HepG2 (cell line): ENCODE measurements around the gene CSNK1E. TPM values are rescaled to one million over a fixed set of nuclear protein-coding genes. Genes with fewer than 3 reads are reported as not detected.
A peak's percentile ranks its signal among the peaks of the same experiment; 100 is the strongest.

Source experiments
- ATF1 ChIP-seq: IDR thresholded peaks from 2 replicates; pipeline ENCODE4 v1.6.1; 2016; ENCODE audit warnings: mild to moderate bottlenecking, control low read depth
- BCL6 ChIP-seq: IDR thresholded peaks from 2 replicates; pipeline ENCODE4 v1.6.1; 2016; ENCODE audit warnings: missing genetic modification reagents, missing compliant biosample characterization
- MATR3 ChIP-seq: sonication (generic); formaldehyde crosslinking; IDR thresholded peaks from 2 replicates; pipeline ENCODE4 v1.4.0; 2020; ENCODE audit warnings: missing genetic modification reagents
- MEIS1 ChIP-seq: sonication (generic); formaldehyde crosslinking; IDR thresholded peaks from 2 replicates; pipeline ENCODE4 v1.9.0; 2021; ENCODE audit warnings: mild to moderate bottlenecking, missing genetic modification reagents, moderate library complexity, borderline replicate concordance
- MYC ChIP-seq: sonication (generic); formaldehyde crosslinking; IDR thresholded peaks from 2 replicates; pipeline ENCODE4 v1.9.0; 2021; ENCODE audit warnings: missing genetic modification reagents, borderline replicate concordance
- PHF21A ChIP-seq: sonication (generic); formaldehyde crosslinking; IDR thresholded peaks from 2 replicates; pipeline ENCODE4 v1.5.0; 2020; ENCODE audit warnings: mild to moderate bottlenecking, missing genetic modification reagents
- SP2 ChIP-seq: sonication (generic); formaldehyde crosslinking; IDR thresholded peaks from 2 replicates; pipeline ENCODE4 v1.5.1; 2020; ENCODE audit warnings: mild to moderate bottlenecking, missing genetic modification reagents
- UBTF ChIP-seq: sonication (generic); formaldehyde crosslinking; IDR thresholded peaks from 2 replicates; pipeline ENCODE4 v1.4.0; 2020; ENCODE audit warnings: mild to moderate bottlenecking, missing genetic modification reagents
- YY1 ChIP-seq: IDR thresholded peaks from 2 replicates; pipeline ENCODE4 v1.6.1; 2011; ENCODE audit warnings: low read length, low read depth, moderate library complexity, mild to moderate bottlenecking; ENCODE audit not compliant: insufficient read depth, insufficient replicate concordance
- ZBTB49 ChIP-seq: sonication (generic); formaldehyde crosslinking; IDR thresholded peaks from 2 replicates; pipeline ENCODE4 v1.4.0; 2020; ENCODE audit warnings: missing genetic modification reagents, borderline replicate concordance
- ZFP91 ChIP-seq: sonication (generic); formaldehyde crosslinking; IDR thresholded peaks from 2 replicates; pipeline ENCODE4 v1.9.0; 2022; ENCODE audit warnings: missing genetic modification reagents, mild to moderate bottlenecking, borderline replicate concordance
- ZNF160 ChIP-seq: sonication (generic); formaldehyde crosslinking; IDR thresholded peaks from 2 replicates; pipeline ENCODE4 v1.8.0; 2022; ENCODE audit warnings: mild to moderate bottlenecking, inconsistent platforms, missing genetic modification reagents
- ZNF234 ChIP-seq: sonication (generic); formaldehyde crosslinking; conservative IDR thresholded peaks from 2 replicates; pipeline ENCODE4 v1.5.1; 2020; ENCODE audit warnings: mild to moderate bottlenecking, missing genetic modification reagents
- ZNF790 ChIP-seq: sonication (generic); formaldehyde crosslinking; IDR thresholded peaks from 2 replicates; pipeline ENCODE4 v1.8.0; 2022; ENCODE audit warnings: missing genetic modification reagents, mild to moderate bottlenecking, borderline replicate concordance
- ZNF792 ChIP-seq: IDR thresholded peaks from 2 replicates; pipeline ENCODE4 v1.6.1; 2016
- ZNF879 ChIP-seq: sonication (generic); formaldehyde crosslinking; IDR thresholded peaks from 2 replicates; pipeline ENCODE4 v1.8.1; 2023; ENCODE audit warnings: missing genetic modification reagents
- polyA plus RNA-seq, 8 experiments: library from polyadenylated mRNA; depleted of rRNA in 3 of 8; stranded (reverse) in 7 of 8; unstranded in 1 of 8; fragments of >200 nt; fragmentation: Illumina TruSeq in 4 of 8; extraction: Trizol in 4 of 8; gene quantifications; 2 replicates each; pipeline versions ENCODE4 v1.2.1 to v1.2.3, GENCODE V29; 2011 to 2016; ENCODE audit warnings: low read depth in 4 of 8, missing spikeins in 1 of 8, mixed read lengths in 1 of 8; ENCODE audit not compliant: insufficient read depth in 1 of 8
- total RNA-seq, 5 experiments: library from RNA; depleted of rRNA; stranded (reverse); fragments of >200 nt; fragmentation: Illumina TruSeq; extraction: Trizol; gene quantifications; 2 replicates each; pipeline ENCODE4 v1.2.3, GENCODE V29; 2016; ENCODE audit warnings: low read depth in 1 of 5
- TF ChIP-seq, protein P1 (sequence below): sonication (generic); IDR thresholded peaks from 2 replicates; pipeline ENCODE4 v1.6.1; 2016; ENCODE audit warnings: low read depth, borderline replicate concordance
- TF ChIP-seq, protein P2 (sequence below): IDR thresholded peaks from 2 replicates; pipeline ENCODE4 v1.6.1; 2012; ENCODE audit warnings: inconsistent platforms
- TF ChIP-seq, protein P3 (sequence below): sonication (generic); formaldehyde crosslinking; IDR thresholded peaks from 2 replicates; pipeline ENCODE4 v1.4.0; 2020; ENCODE audit warnings: missing genetic modification reagents

Gene CSNK1E
- total and polyA plus RNA-seq, 2 of the 13 experiments (the other 11 are each of a cell fraction or from before 2014, with no cell fraction given) = 34.7 to 129 TPM

DNA sequence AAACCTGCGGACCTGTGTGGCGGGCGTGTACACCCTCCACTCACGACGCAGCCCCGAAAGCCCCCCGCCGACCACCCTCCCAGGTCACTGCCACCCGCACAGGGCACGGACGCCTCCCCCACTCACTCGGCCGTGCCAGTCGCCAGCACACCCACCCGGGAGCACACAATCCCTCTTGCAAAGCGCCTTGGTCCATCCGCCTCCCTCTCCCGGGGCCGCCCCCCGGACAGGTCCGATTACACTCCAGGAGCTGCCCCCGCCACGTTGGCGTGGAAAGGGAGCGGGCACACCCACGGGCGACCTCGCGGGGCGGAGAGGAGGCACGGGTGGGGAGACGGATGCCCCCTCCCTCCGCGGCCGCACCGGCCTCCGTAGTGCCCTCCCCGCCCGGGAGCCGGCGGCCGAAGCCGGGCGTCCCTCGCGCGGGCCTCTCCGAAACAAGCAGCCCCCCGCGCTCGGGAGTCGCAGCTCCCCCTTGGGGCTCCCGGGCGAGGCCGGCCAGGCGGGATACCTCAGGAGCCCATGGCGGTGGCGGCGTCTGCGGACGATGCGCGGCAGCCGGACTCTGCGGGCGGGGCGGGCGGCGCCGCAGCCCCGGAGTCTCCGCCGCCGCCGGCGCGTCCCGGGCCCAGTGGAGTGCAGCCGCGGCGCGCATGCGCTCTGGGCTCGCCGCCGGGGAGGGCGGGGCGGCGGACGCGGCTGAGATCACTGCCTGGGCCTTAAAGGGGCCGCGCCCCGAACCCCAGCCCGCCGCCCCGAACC, 44.7 kb downstream of the CSNK1E start, which contains the start of gene TMEM184B (continued):
- TF ChIP-seq PHF21A = 0 out of 2 replicates have a peak, but pooled peaks have one; percentile 37
- TF ChIP-seq ATF1 (CRISPR knock-in tag) = no peak
- 0 out of 2 replicates have a peak, but pooled peaks have one; percentile 61 for TF ChIP-seq ZNF234 (CRISPR knock-in tag)
- TF ChIP-seq ZFP91 = no peak; the same call in none of the 2 replicates
- no peak for TF ChIP-seq ZNF879 (CRISPR knock-in tag)
- TF ChIP-seq ZNF792 (CRISPR knock-in tag) = no peak
- no peak for TF ChIP-seq BCL6 (CRISPR knock-in tag)
- TF ChIP-seq YY1 = peak; percentile 38
- TF ChIP-seq SP2 = peak; percentile 41; the same call in 1 of the 2 replicates
- TF ChIP-seq UBTF (CRISPR knock-in tag) = peak; percentile 39; the same call in 1 of the 2 replicates
- TF ChIP-seq ZNF790 (CRISPR knock-in tag) = no peak; the same call in 1 of the 2 replicates
- no peak for TF ChIP-seq ZBTB49 (CRISPR knock-in tag)
- 0 out of 2 replicates have a peak, but pooled peaks have one; percentile 45 for TF ChIP-seq ZNF160
- TF ChIP-seq MATR3 (CRISPR knock-in tag) = no peak
- TF ChIP-seq, protein P1, sequence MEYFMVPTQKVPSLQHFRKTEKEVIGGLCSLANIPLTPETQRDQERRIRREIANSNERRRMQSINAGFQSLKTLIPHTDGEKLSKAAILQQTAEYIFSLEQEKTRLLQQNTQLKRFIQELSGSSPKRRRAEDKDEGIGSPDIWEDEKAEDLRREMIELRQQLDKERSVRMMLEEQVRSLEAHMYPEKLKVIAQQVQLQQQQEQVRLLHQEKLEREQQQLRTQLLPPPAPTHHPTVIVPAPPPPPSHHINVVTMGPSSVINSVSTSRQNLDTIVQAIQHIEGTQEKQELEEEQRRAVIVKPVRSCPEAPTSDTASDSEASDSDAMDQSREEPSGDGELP = no peak
- TF ChIP-seq, protein P2, sequence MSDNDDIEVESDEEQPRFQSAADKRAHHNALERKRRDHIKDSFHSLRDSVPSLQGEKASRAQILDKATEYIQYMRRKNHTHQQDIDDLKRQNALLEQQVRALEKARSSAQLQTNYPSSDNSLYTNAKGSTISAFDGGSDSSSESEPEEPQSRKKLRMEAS = peak; percentile 49
- TF ChIP-seq, protein P3, sequence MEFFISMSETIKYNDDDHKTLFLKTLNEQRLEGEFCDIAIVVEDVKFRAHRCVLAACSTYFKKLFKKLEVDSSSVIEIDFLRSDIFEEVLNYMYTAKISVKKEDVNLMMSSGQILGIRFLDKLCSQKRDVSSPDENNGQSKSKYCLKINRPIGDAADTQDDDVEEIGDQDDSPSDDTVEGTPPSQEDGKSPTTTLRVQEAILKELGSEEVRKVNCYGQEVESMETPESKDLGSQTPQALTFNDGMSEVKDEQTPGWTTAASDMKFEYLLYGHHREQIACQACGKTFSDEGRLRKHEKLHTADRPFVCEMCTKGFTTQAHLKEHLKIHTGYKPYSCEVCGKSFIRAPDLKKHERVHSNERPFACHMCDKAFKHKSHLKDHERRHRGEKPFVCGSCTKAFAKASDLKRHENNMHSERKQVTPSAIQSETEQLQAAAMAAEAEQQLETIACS = no peak
- TF ChIP-seq MYC (CRISPR knock-in tag) = 0 out of 2 replicates have a peak, but pooled peaks have one; percentile 48
- no peak for TF ChIP-seq MEIS1 (CRISPR knock-in tag)
